Bronchial epithelial cell (primary cell): ENCODE results near the gene ZNF511. TPM values are rescaled to one million over a fixed set of nuclear protein-coding genes. Genes with fewer than 3 reads are reported as not detected.
A peak's percentile ranks its signal among the peaks of the same experiment; 100 is the strongest.

Experiments
- DNase-seq: peaks from one replicate; pipeline ENCODE4 v3.0.0-alpha.2; 2010; ENCODE audit warnings: low read depth
- FAIRE-seq: peaks from 2 replicates; lab custom pipeline; 2011; peaks lifted over from hg19 to GRCh38; lab: Jason Lieb, UNC
- H3K27me3 ChIP-seq: 2 replicates; pipeline ENCODE4 v1.5.1; 2011; ENCODE audit warnings: low read length; ENCODE audit not compliant: control insufficient read depth, insufficient read depth
- H3K36me3 ChIP-seq: 2 replicates; pipeline ENCODE4 v1.5.1; 2011; ENCODE audit warnings: low read length; ENCODE audit not compliant: control insufficient read depth, insufficient read depth
- H3K4me3 ChIP-seq: 2 replicates; pipeline ENCODE4 v1.5.1; 2011; ENCODE audit warnings: mild to moderate bottlenecking, low read depth, low read length, control low read depth
- total RNA-seq: library from RNA; depleted of rRNA; stranded (reverse); fragments of >200 nt; gene quantifications from 2 replicates; pipeline ENCODE4 v1.2.1, GENCODE V29; 2014
- TF ChIP-seq, protein P1 (sequence below): IDR thresholded peaks from 2 replicates; pipeline ENCODE4 v1.5.1; 2011; ENCODE audit warnings: mild to moderate bottlenecking, moderate library complexity, low read length, control low read depth, inconsistent platforms; ENCODE audit not compliant: insufficient read depth, severe bottlenecking

The ZNF511 gene
- total RNA-seq, 1 donor from 2014 or later = 23.2 TPM

DNA sequence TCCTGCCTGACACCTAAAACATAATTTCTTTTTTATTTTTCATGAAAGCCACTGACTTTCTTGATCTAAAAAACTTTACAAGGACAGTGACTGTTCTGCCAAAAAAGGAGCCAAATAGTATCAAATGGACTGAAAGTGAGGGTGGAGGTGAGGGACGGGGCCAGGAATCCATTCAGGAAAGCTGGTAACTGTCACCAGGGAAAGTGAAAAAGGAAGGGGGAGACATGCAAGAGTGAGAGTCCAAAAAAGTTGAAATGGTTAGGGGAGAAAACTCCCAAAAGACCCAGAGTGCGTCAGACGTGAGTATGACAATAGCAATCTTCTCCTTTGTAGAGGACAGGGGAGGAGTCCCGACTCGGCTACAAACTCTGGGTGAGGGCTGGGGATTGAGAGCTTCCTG, 35.5 kb downstream of the ZNF511 start:
- Histone ChIP-seq H3K36me3 (no peaks in the 10 kb centered on the region), H3K4me3 (no peak overlapping the region), H3K27me3 (no peaks in the 10 kb centered on the region)
- FAIRE-seq = no peak
- TF ChIP-seq, protein P1, sequence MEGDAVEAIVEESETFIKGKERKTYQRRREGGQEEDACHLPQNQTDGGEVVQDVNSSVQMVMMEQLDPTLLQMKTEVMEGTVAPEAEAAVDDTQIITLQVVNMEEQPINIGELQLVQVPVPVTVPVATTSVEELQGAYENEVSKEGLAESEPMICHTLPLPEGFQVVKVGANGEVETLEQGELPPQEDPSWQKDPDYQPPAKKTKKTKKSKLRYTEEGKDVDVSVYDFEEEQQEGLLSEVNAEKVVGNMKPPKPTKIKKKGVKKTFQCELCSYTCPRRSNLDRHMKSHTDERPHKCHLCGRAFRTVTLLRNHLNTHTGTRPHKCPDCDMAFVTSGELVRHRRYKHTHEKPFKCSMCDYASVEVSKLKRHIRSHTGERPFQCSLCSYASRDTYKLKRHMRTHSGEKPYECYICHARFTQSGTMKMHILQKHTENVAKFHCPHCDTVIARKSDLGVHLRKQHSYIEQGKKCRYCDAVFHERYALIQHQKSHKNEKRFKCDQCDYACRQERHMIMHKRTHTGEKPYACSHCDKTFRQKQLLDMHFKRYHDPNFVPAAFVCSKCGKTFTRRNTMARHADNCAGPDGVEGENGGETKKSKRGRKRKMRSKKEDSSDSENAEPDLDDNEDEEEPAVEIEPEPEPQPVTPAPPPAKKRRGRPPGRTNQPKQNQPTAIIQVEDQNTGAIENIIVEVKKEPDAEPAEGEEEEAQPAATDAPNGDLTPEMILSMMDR = no peak
- DNase-seq = no peak

DNA sequence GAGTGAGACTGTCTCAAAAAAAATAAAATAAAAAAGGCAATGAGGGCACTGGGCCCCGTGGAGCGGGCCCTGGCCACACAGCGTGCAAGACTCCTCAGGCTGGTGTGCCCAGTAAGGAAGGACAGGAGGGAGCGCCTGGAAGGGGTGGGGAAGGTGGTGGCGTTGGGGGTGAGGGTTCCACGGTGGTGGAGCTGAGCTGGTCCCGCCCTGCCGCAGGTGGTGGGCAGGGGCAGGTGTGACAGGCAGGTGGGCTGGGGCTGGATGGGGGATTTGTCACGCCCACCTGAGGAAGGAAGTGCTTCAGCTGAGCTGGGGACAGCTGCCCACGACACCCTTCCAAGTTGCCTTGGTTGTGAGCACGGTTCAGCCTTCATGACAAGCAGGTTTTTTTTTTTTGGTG, 37.7 kb downstream of the ZNF511 start:
- no peaks in the 10 kb centered on the region for H3K27me3 ChIP-seq
- H3K4me3 ChIP-seq = no peak overlapping the region
- H3K36me3 ChIP-seq = no peaks in the 10 kb centered on the region
- FAIRE-seq = no peak
- no peak for DNase-seq
- TF ChIP-seq, protein P1 = no peak

GRCh38 chr10:133347710-133348517, 39.2 kb downstream of the ZNF511 start:
- no peak overlapping the region for H3K4me3 ChIP-seq
- H3K27me3 ChIP-seq = no peaks in the 10 kb centered on the region
- H3K36me3 ChIP-seq = no peaks in the 10 kb centered on the region
- FAIRE-seq (no peak), DNase-seq (no peak)
- TF ChIP-seq, protein P1 = no peak

- Histone ChIP-seq H3K36me3 (no peaks in the 10 kb centered on the region), H3K4me3 (no peak overlapping the region), H3K27me3 (no peaks in the 10 kb centered on the region)
- DNase-seq (no peak), FAIRE-seq (peak; percentile 92)
- TF ChIP-seq, protein P1 = no peak
These were observed 40.5 kb downstream of the ZNF511 start for GRCh38 chr10:133349160-133349568.

DNA sequence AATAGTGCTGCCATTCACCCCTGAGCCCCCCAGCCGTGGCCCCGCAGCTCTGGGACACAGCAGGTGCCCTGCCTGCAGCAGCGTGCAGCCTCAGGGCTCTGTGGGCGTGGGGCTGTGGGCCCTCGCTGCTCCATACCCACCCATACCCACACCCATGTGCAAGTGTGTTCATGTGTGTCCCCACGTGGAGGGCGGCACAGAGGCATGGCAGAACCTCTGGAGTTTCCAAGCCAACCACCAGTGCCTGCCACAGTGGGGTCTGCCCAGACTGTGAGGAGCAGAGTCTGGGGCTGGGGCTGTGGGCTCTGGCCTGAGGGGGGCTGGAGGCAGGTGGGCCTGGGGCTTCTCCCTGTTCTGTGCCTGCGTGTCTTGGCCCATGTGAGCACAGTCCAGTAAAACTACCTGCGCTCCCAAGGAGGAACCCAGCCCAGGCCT, 40.9 kb downstream of the ZNF511 start:
- H3K36me3 ChIP-seq = no peaks in the 10 kb centered on the region
- FAIRE-seq = no peak
- TF ChIP-seq, protein P1 = no peak
- no peaks in the 10 kb centered on the region for H3K27me3 ChIP-seq
- no peak for DNase-seq
- H3K4me3 ChIP-seq = no peak overlapping the region
